NCI-H2227 (cell line): ENCODE data around the gene LARP4.

Experiments
- DNase-seq: peaks from one replicate; lab custom pipeline; 2025; ENCODE audit not compliant: unreplicated experiment; lab: John Stamatoyannopoulos, UW

LARP4 gene

GRCh38 chr12:50477241-50477832 lies 76.7 kb downstream of the LARP4 start:
- DNase-seq, result no peak

GRCh38 chr12:50482571-50482970 lies 81.9 kb downstream of the LARP4 start:
- no peak for DNase-seq

- DNase-seq, result no peak
These were observed 82.8 kb downstream of the LARP4 start for GRCh38 chr12:50483488-50483887.

GRCh38 chr12:50488801-50489200 lies 88.1 kb downstream of the LARP4 start:
- no peak for DNase-seq

GRCh38 chr12:50498119-50498518 lies 97.4 kb downstream of the LARP4 start:
- peak; percentile 1 for DNase-seq

GRCh38 chr12:50504798-50505674 lies 104.4 kb downstream of the LARP4 start, which contains the start of gene DIP2B:
DIP2B (plus strand) TSS chr12:50504985; CDS start chr12:50505141, 156 bp downstream.
- DNase-seq, result peak; percentile 92

GRCh38 chr12:50505675-50506530 lies 105.2 kb downstream of the LARP4 start:
- DNase-seq, result no peak

- no peak for DNase-seq
These were observed 106.2 kb downstream of the LARP4 start for GRCh38 chr12:50506753-50507473.

- no peak for DNase-seq
These were observed 106.8 kb downstream of the LARP4 start for GRCh38 chr12:50507474-50507838.

- DNase-seq, result no peak
These were observed 107.2 kb downstream of the LARP4 start for GRCh38 chr12:50507930-50508329.

- no peak for DNase-seq
These were observed 107.7 kb downstream of the LARP4 start for GRCh38 chr12:50508414-50508813.

GRCh38 chr12:50508970-50509663 lies 108.4 kb downstream of the LARP4 start:
- no peak for DNase-seq

GRCh38 chr12:50514526-50515276 lies 114.0 kb downstream of the LARP4 start:
- DNase-seq, result no peak

GRCh38 chr12:50515587-50515986 lies 114.9 kb downstream of the LARP4 start:
- no peak for DNase-seq

- DNase-seq, result no peak
These were observed 116.8 kb downstream of the LARP4 start for GRCh38 chr12:50517421-50518048.

GRCh38 chr12:50518090-50518489 lies 117.4 kb downstream of the LARP4 start:
- no peak for DNase-seq

GRCh38 chr12:50519353-50519752 lies 118.7 kb downstream of the LARP4 start:
- DNase-seq, result no peak

- DNase-seq, result no peak
These were observed 119.9 kb downstream of the LARP4 start for GRCh38 chr12:50520416-50521207.
